Small intestine (tissue), 7 donors: ENCODE data around the gene ATF4. TPM values are rescaled to one million over a fixed set of nuclear protein-coding genes. Genes with fewer than 3 reads are reported as not detected.
A peak's percentile ranks its signal among the peaks of the same experiment; 100 is the strongest.

Experiments
- DNase-seq, 2 donors: peaks; one replicate each; pipeline versions ENCODE4 v3.0.0 to v3.0.0-alpha.2; 2013
- FAIRE-seq: peaks from 2 replicates; lab custom pipeline; 2012; peaks lifted over from hg19 to GRCh38; lab: Jason Lieb, UNC
- H3K27ac ChIP-seq, 3 donors: one replicate each; pipeline ENCODE4 v1.5.1; 2013; ENCODE audit warnings: low read length in 2 of 3, mild to moderate bottlenecking in 2 of 3, control low read depth in 1 of 3, inconsistent platforms in 1 of 3, low read depth in 1 of 3, moderate library complexity in 1 of 3
- H3K27me3 ChIP-seq, 3 donors: one replicate each; pipeline ENCODE4 v1.6.1; 2013; ENCODE audit warnings: low read length in 3 of 3, inconsistent platforms in 1 of 3; ENCODE audit not compliant: control insufficient read depth in 3 of 3, insufficient read depth in 3 of 3
- H3K36me3 ChIP-seq, 3 donors: one replicate each; pipeline ENCODE4 v1.6.1; 2013; ENCODE audit warnings: low read length in 3 of 3, inconsistent platforms in 1 of 3, low read depth in 1 of 3, mild to moderate bottlenecking in 1 of 3, moderate library complexity in 1 of 3; ENCODE audit not compliant: control insufficient read depth in 3 of 3, insufficient read depth in 2 of 3
- H3K4me1 ChIP-seq, 3 donors: one replicate each; pipeline ENCODE4 v1.6.1; 2013; ENCODE audit warnings: low read length in 2 of 3, inconsistent platforms in 1 of 3, low read depth in 1 of 3, mild to moderate bottlenecking in 1 of 3, moderate library complexity in 1 of 3; ENCODE audit not compliant: control insufficient read depth in 3 of 3, insufficient read depth in 2 of 3
- H3K4me3 ChIP-seq, 3 donors: one replicate each; pipeline ENCODE4 v1.5.1; 2013; ENCODE audit warnings: low read length in 3 of 3, control low read depth in 1 of 3, inconsistent platforms in 1 of 3, low read depth in 1 of 3, mild to moderate bottlenecking in 1 of 3, moderate library complexity in 1 of 3
- H3K9me3 ChIP-seq, 2 donors: one replicate each; pipeline ENCODE4 v1.6.1; 2013; ENCODE audit warnings: low read depth in 1 of 2, low read length in 1 of 2; ENCODE audit not compliant: control insufficient read depth in 2 of 2, insufficient read depth in 1 of 2
- WGBS, 3 donors: extraction: QIAGEN DNeasy Blood & Tissue Kit; methylation state at CpG; one replicate each; pipeline ENCODE4 v1.1.7; 2013; 5-methylcytosine and 5-hydroxymethylcytosine counted together
- polyA plus RNA-seq, 4 donors: library from polyadenylated mRNA; stranded (reverse) in 3 of 4; unstranded in 1 of 4; fragments of 200-250 nt in 3 of 4; fragments of 120-200 nt in 1 of 4; gene quantifications; one replicate each; pipeline versions ENCODE4 v1.2.1 to v1.2.3, GENCODE V29; 2013
- donor health status: healthy with polysubstance abuse.
- donor health status: control.
- donor health status: control.
- donor health status: Bipolar disorder and iron deficiency.
- donor health status: healthy.

ATF4 gene
- polyA plus RNA-seq, 4 donors = 271 to 709 (median 505) TPM

DNA sequence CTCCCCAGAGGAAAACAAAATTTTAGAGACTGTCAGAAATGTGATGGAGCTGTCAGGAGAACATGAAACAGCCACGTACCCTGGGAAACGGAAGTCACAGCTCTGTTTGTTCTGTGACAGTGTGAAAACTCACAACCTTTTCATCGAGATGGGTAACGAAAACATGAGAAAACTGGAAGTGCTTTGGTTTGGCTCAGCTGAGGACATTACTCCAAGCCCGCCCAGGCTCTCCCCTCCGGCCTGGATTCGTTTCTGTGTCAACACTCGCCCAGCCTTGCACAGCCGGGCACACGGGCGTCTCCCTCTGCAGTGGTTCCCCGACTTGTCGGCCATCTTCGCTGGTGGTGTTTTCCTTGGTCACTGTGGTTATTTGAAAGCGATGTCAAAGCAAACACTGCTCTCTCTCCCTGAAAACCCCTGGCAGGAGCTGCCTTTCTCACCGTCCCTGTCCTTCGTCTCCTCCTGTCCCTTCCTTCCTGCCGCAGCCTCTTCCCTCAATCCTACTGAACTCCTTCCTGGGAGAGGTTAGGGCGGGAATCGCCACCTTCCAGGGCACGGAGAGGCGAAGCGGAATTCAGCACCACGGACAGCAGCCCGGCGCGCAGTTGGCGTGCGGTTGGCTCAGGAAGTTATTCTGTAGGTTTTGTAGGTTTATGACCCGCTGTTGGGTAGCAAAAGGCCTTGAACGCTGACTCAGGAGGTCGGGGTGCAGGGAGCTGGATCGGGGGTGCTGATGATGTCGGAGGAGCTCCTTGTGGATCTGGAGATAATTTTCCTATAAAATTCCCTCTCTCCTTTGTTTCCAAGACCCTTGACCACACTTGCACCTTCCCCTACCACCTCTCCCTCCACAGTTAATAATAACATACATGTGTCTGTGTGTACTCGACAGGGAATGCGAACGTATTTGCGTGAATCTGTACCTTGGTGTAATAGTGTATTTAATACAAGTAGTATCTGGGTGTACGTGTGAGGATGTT lies 25.3 kb downstream of the ATF4 start:
- peaks cover 0 to 36% (median 0%) of the 10 kb centered on the region in 3 donors for H3K27me3 ChIP-seq
- FAIRE-seq (no peak), DNase-seq (peak in 1 of 2 donors; percentile 75)
- no peaks in the 10 kb centered on the region for H3K36me3 ChIP-seq
- no peak overlapping the region for H3K4me3 ChIP-seq
- H3K9me3 ChIP-seq = no peaks in the 10 kb centered on the region
- H3K27ac ChIP-seq = no peak overlapping the region
- WGBS, 3 donors = 26 to 37% (median 29%) methylated on average over 39 of the region's 39 CpGs
- no peaks in the 10 kb centered on the region for H3K4me1 ChIP-seq

DNA sequence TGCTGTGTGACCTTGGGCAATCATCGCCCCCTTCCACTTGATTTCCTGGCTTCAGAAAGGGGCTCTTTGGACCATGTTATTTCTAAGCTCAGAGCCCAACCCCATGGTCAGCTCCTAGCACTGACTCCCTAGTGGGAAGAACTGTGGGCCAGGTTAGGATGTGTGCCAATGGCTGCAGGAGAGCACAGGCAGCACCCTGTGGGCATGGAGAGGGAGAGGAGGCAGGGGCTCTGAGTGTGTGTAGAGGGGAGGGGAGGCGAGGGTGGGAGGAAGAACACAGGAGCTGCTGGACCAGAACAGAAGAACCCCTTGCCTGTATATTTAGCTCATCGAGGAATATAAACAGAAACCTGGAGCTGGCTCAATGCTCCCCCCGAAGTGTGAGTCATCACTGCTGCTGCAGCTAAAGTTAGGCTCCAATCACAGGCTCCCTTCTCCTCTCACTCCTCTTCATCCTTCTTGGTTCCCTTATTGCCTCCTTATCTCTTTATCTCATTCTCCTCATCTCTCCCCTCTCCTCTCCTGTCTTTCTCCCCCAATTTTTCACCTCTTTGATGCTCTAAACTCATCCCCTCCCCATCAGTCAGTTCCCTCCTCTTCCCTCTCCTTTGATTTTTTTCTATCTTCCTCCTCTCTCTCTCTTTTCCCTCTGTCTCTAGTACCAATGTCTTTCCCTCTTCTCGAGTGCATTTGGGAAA lies 26.7 kb downstream of the ATF4 start:
- Histone ChIP-seq H3K9me3 (no peaks in the 10 kb centered on the region), H3K27ac (no peak overlapping the region), H3K4me3 (no peak overlapping the region), H3K36me3 (no peaks in the 10 kb centered on the region), H3K4me1 (no peaks in the 10 kb centered on the region), H3K27me3 (peaks cover 0 to 39% (median 0%) of the 10 kb centered on the region in 3 donors)
- FAIRE-seq = no peak
- no peak for DNase-seq
- 36 to 59% (median 41%) methylated on average over 4 to 5 of the region's 5 CpGs for WGBS, 3 donors

DNA sequence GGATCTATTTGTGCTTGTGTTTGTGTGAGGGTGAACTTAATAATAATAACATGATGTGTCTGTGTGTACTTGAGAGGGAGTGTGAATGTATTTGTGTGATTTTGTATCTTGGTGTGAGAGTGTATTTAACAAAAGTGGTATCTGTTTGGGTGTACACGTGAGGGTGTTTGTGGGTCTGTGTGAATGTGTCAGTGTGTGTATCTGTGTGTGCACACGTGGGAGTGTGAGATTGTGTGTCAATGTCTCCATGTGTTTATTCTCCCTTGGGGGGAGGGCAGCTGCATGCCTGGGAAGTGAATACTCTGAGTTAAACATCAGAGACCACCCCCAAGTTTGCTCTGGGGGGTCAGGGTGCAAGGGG lies 27.2 kb downstream of the ATF4 start:
- no peak for DNase-seq

DNA sequence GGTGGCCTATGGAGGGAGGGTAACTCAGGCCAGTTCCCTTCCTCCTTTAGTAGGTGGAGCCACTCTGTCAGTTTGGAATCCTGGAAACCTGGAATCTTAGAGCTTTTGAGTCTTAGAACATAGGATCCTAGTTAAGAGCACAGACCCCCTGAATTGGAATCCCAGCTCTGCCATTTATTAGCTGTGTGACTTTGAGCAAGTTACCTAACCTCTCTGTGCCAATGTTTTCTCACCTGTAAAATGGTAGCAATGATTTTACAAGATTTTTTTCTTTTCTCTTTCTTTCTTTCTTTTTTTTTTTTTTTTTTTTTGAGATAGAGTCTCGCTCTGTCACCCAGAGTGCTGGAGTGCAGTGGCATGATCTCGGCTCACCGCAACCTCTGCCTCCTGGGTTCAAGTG lies 33.1 kb downstream of the ATF4 start:
- Histone ChIP-seq H3K4me3 (no peak overlapping the region), H3K4me1 (no peaks in the 10 kb centered on the region), H3K9me3 (no peaks in the 10 kb centered on the region), H3K27ac (no peak overlapping the region), H3K36me3 (no peaks in the 10 kb centered on the region), H3K27me3 (peaks cover 3 to 54% (median 12%) of the 10 kb centered on the region in 3 donors)
- 67 to 91% (median 88%) methylated on average over 3 of the region's 3 CpGs for WGBS, 3 donors
- DNase-seq (no peak), FAIRE-seq (no peak)

More for the DNA sequence above, 27.2 kb downstream of the ATF4 start:
- H3K36me3 ChIP-seq = no peaks in the 10 kb centered on the region
- no peaks in the 10 kb centered on the region for H3K4me1 ChIP-seq
- peaks cover 0 to 44% (median 0%) of the 10 kb centered on the region in 3 donors for H3K27me3 ChIP-seq
- no peak overlapping the region for H3K4me3 ChIP-seq
- WGBS, 3 donors = 23 to 48% (median 44%) methylated on average over 2 of the region's 2 CpGs
- no peak overlapping the region for H3K27ac ChIP-seq
- no peak for FAIRE-seq
- H3K9me3 ChIP-seq = no peaks in the 10 kb centered on the region

DNA sequence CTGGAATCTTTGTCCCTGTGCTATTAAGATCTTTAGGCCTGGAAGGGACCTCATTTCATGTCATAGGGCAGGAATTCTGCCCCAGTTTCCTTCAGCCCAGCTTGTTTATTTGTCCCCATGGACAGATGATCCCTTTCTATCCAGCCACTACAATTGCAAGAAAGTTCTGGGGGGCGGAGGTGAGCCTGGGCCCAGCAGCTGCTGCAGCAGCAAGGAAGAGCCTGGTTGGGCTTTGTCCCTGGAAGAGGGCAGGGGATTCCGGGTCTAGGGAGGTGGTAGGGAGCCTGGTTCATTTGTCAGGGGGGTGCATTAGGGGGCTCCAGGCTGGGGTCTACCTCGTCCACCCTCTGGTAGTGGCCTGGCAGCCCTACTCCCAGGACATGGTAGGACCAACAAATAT lies 33.8 kb downstream of the ATF4 start:
- H3K36me3 ChIP-seq = no peaks in the 10 kb centered on the region
- no peaks in the 10 kb centered on the region for H3K9me3 ChIP-seq
- no peak for FAIRE-seq
- H3K4me1 ChIP-seq = no peaks in the 10 kb centered on the region
- DNase-seq = no peak
- WGBS, 3 donors = 37 to 53% (median 42%) methylated on average over 3 of the region's 3 CpGs
- H3K27ac ChIP-seq = no peak overlapping the region
- H3K27me3 ChIP-seq = peaks cover 3 to 55% (median 18%) of the 10 kb centered on the region in 3 donors
- no peak overlapping the region for H3K4me3 ChIP-seq

DNA sequence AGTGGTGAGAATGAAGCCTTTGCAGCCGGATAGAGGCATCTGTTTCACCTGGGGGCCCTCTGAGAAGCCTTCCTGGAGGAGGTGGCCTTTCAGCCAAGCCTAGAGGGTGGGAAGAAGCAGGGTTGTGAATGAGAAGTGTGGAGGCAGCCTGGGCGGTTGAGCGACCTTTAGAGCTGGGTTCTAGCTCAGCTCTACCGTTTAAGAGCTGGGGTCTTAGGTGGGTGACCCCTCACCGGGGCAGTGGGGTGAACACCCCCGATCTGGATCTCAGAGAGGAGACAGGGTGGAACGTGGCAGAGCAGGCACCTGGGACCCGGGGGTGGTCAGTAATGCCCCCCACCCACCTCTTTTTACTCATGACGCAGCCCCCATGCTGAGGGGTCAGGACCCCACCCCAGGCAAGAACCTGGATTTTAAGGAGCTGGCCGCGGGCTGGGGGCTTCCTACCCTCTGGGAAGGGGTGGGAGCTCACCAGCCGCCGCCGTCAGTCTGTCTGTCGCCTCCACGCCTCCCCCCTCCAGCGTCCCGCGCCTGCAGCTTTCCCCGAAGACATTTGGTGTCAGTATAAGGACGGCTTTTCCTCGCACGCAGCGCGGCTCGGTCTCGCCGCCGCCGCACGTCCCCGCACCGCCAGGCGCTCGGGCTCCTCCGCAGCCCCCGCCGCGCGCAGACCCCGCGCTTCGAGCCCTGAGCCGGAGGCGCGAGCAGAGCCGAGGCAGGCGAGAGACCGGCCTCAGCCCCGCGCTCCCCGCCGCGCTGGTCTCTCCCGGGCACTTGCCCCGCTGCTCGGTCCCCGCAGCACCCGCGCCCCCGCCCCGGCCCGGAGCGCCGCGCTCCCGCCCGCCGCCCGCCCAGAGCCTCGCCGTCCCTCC lies 36.8 kb downstream of the ATF4 start:
- Histone ChIP-seq H3K36me3 (no peaks in the 10 kb centered on the region), H3K4me1 (no peaks in the 10 kb centered on the region), H3K27me3 (peaks cover 3 to 68% (median 21%) of the 10 kb centered on the region in 3 donors), H3K4me3 (peak overlapping the region in 1 of 3 donors; percentile 27), H3K9me3 (no peaks in the 10 kb centered on the region), H3K27ac (no peak overlapping the region)
- peak in 1 of 2 donors; percentile 43 for DNase-seq
- 6 to 10% (median 6%) methylated on average over 43 to 72 of the region's 72 CpGs for WGBS, 3 donors
- no peak for FAIRE-seq

DNA sequence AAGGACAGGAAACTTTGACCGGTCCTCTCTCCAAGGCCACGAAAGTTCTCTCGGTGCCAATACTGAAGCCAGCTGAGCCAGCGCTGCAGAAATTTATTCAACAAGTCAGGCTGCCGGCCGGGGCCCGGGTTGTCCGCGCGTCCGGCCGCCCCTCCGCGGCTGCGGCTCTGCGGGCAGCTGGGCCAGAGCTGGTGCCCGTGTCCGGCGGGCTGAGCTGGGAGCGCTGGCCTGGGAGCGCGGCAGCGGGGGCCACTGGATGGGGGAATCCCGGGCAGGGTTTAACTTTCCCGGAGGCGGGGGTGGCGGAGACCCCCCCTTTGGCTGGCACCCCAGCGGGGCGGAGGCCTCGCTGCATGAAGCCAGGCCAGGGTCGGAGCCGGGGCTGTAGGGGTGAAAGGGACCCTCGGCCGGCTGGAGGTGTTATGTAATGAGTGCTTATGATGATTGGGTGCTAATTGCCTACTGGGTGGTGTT lies 37.9 kb downstream of the ATF4 start:
- Histone ChIP-seq H3K9me3 (no peaks in the 10 kb centered on the region), H3K36me3 (no peaks in the 10 kb centered on the region), H3K27me3 (peaks cover 3 to 64% (median 21%) of the 10 kb centered on the region in 3 donors), H3K4me3 (no peak overlapping the region), H3K4me1 (no peaks in the 10 kb centered on the region), H3K27ac (no peak overlapping the region)
- no peak for FAIRE-seq
- no peak for DNase-seq
- 11 to 17% (median 15%) methylated on average over 33 to 34 of the region's 34 CpGs for WGBS, 3 donors
